Ramos (cell line): ENCODE measurements around the gene SPRYD3.

ENCODE experiments used
- in situ Hi-C: fragments of 300-500 bp; cut with MboI; formaldehyde crosslinking; loops from one replicate; pipeline ENCODE4 v1.14.3; 2022; ENCODE audit warnings: low sequenced_read_pairs; ENCODE audit not compliant: unreplicated experiment

SPRYD3 gene

GRCh38 chr12:53090105-53090504 lies 10.9 kb upstream of the SPRYD3 start:
- in situ Hi-C loops = no loop called here

GRCh38 chr12:53086361-53086760 lies 7.2 kb upstream of the SPRYD3 start:
- in situ Hi-C loops = no loop called here

DNA sequence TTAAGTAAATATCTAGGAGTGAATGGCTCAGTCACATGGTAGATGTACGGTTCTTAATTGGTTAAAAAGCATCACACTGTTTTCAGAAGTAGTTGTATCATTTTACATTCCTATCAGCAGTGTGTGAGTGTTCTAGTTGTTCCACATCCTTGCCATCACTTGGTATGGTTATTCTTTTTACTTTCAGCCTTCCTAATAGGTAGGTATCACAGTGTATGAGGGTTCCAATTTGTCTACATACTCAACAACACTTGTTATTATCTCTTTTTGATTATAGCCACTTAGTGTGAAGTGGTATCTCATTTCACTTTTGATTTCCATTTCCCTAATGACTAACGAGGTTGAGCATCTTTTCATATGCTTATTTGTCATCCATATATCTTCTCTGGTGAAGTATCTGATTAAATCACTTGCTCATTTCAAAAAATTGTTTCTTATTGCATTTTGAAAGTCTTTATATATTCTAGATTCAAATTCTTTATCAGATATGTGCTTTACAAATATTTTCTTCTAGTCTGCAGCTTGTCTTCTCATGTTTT lies 3.5 kb upstream of the SPRYD3 start:
- in situ Hi-C loops = no loop called here

DNA sequence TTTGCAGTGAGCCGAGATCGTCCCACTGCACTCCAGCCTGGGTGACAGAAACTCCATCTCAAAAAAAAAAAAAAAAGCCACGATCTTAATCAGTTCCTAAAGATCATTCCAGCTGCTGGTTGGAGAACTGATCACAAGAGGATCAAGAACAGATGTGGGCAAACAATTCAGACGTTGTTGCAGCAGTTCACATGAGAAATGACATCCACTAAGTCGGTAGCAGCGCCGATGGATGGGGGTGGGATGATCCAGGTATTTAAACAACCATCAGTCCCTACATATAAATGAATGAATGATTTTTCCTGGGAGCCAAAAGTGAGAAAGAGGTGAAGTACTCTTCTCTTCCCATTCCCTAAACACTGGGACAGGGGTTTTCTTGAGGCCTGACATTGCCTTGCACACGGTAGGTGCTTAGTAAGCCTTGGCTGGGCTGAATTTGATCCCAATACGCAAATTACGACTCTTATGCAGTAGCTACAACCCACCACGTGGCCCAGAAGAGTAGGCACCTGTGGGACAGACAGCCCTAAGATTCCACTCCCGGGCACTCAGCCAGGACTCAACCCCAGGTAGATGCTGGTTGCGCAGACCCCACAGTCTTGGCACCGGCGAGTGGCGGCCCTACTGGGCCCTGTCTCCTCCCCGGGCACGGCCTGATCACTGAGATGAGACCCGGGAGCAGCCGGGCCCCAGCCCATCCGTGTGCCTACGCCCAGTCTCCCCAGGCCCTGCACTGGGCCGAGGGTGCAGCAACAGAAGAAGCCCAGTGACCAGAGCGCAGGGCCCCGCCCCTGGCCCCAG lies 565 bp downstream of the SPRYD3 start:
- in situ Hi-C loops = no loop called here

- in situ Hi-C loops = no loop called here
Observed at GRCh38 chr12:53077030-53077429, 2.2 kb downstream of the SPRYD3 start.

DNA sequence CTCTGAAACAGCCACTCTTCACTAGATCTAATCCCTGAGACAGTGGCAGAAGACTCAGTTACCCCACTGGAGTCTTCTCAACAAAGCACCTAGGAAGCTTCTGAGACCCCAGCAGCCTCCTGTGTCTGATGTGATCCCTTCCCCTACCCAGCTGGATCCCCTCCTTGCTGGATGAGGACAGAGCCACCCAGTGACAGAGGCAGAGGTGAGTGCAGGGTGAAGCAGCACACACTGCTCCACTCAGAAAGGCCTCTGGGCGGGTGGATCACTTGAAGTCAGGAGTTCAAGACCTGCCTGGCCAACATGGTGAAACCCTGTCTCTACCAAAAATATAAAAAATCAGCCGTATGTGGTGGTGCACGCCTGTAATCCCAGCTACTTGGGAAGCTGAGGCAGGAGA lies 2.7 kb downstream of the SPRYD3 start:
- in situ Hi-C loops = no loop called here

GRCh38 chr12:53074999-53075370 lies 4.2 kb downstream of the SPRYD3 start:
- in situ Hi-C loops = no loop called here

DNA sequence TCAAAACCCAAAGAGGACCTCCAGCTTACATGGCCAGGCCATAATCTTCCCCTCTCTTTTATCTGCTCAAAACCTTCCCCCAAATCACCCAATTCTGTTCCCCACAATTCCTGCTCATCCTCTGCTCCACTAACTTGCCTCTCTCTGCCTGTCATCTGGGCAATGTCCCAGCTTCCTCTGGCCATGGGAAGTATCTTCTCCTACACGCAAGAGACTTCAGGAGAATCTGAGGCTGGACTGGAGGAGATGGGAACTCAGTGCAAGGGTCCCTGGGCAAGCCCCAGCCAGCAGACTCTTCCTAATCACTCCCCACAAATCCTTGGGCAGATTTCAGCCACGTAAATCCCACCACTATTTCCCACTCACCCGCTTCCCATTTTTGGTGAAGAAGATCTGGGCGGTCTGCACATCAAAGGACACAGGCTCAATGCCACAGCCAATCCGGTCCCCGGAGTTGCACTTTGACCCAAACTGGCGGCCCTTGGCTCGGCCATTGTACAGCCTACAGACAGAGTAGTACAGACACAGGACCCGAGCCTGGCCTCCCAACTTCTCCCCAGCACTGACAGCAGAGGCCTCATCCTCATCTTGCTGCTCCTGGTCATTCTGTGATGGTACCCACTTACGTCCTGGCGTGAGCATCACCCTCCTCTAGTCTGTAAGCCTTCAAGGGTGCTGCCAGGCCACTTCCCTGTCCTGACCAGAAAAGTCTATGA lies 4.7 kb downstream of the SPRYD3 start:
- in situ Hi-C loops = no loop called here

- in situ Hi-C loops = no loop called here
Observed at GRCh38 chr12:53073881-53074280, 5.3 kb downstream of the SPRYD3 start.

- in situ Hi-C loops = no loop called here
Observed at GRCh38 chr12:53071591-53072551, 7.3 kb downstream of the SPRYD3 start.

DNA sequence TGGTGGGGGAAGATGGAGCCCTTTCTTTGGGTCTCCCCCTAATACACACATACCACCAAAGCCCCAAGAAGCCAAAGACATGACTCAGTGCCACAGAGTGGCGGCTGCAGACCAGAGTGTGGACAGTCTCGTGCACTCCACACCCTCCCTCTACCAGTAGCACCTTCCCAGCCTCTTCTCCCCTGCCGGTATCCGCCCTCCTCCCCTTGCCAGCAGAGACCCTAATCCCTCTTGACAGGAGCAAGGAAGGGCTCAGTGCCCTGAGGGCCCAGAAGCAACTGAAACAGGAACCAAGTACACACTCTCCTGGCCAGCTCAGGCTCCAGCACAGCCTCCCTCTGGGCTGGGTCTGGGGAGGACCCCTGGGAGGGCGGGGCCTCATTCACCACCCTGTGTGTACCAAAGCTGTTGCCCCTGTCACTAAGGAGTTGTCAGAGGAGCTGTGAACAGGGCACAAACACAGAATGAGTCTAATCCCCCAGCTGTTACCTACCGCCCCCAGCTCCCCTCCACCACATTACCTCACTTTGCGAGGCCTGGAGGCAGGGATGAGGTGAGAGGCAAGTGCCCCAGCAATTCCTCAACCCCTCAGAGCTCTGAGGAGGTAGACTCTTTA lies 8.2 kb downstream of the SPRYD3 start:
- in situ Hi-C loops = no loop called here

DNA sequence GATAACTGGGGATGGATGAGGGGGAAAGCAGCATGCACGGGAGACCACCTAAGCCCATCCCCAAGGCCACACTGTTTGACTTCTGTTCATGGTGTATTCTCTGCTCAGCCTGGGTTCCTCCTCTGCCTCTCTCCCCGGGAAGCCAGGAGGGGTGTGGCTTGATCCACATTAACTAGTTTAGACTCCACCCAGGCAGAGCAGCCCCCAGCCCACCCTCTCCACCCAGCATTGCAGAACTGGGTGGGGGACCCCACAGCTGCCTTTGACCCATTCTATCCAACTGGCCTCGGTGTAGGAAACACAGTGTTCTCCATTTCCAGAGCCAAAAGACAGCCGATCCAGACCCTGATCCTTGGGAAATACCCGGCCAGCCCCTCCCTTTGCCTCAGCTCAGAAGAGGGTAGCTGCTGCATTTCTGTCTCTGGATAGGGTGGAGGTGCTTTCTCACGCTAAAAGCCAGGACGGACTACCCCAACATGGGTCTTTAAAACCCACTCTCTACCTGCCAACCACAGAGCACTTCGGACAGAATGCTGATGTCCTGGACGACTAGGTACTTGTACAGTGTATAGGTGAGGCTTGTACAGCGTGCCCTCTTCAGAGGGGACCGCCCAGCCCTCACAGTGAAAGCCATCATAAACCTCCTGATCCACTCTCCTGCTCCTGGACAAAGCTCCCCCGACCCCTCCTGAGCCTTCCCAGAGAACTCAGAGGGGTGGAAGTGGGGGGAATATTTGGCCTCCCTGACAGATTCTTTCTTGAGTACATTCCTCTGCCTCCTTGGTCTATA lies 9.4 kb downstream of the SPRYD3 start:
- in situ Hi-C loops = loop anchor here (5.0 kb wide), 1 partner anchor 32 kb away; the partner anchor contains the start of gene SOAT2

DNA sequence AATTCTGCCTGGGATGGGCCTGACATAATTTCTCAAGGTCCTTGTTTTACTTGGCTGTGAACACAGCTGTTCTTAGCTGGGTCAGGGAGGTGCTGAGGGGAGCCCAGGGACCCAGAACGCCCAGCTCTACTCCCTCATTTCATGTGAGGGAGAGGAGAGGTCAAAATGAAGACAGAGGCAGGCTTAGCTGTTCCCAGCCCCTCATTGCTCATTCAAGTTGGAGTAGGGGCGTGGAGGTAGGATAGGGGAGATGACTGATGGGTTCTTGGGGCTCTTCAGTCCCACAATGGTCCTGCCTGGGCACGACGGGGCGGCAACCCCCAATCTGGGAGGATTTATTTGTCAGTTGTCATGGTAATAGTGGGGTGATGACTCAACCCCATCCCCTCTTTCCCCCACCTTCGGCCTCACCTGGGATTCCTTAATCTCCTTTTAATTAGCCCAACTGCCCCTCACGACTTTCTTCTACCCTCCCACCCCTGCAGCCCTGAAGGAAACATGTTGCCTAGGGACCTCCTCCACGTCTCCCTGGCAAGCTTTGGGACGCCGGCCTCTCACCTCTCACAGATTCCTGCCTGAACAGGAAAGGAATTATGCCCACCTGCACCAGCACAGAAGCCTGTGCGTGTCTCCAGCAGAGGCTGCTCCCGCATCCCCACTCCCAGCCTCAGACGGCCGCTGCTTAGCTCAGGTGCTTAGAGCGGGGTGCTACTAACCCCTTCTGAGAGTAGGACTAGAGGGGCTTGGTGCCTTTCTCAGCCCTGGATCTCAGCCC lies 10.2 kb downstream of the SPRYD3 start:
- in situ Hi-C loops = loop anchor here (5.0 kb wide), 1 partner anchor 33 kb away; the partner anchor contains the start of gene SOAT2

DNA sequence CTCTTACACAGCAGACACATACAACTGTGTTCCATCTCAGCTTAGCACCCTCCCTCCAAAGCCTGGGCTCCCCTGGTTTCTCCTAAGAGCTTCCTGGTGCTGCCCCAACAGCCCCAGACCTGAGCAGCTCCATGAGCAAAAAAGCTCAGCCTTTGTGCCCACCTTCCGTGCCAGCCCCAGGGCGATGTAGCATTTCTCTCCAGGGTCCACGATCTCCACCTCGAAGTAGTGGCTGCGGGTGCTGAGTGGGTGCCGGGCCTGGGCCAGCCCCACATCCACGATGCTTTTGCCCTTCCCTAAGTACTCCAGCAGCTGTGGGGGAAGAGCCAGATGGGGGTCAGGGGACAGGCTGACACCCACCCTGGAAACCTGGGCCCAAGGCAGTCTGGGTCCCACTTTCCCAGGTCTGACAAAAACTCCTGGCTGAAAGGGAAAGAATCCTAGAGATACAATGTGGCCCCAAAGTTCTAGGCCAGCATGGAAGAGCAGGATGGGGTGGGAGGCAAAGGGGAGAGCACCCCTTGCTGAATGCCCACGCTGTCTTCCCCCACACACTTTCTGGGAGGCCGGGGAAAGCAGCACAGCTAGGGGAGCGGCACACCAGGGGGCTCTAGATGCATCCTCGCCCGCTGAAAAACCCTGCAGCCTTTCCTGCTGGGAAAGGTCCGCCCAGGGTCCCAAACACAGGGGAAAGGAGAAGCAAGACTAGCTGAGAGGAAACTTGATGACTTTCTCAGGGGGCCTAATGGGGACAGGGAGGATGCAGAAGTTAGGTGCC lies 11.0 kb downstream of the SPRYD3 start:
- in situ Hi-C loops = loop anchor here (5.0 kb wide), 1 partner anchor 34 kb away; the partner anchor contains the start of gene SOAT2

GRCh38 chr12:53067074-53067992 lies 11.9 kb downstream of the SPRYD3 start:
- in situ Hi-C loops = loop anchor here (5.0 kb wide), 1 partner anchor 35 kb away; the partner anchor contains the start of gene SOAT2
